ENCODE measurements around the gene ZDHHC14.
"Not testable (repeated sequence)": the region's sequence is repeated elsewhere in the genome, so short reads cannot be mapped to it uniquely, and the experiment has no call there.

The ZDHHC14 gene

DNA sequence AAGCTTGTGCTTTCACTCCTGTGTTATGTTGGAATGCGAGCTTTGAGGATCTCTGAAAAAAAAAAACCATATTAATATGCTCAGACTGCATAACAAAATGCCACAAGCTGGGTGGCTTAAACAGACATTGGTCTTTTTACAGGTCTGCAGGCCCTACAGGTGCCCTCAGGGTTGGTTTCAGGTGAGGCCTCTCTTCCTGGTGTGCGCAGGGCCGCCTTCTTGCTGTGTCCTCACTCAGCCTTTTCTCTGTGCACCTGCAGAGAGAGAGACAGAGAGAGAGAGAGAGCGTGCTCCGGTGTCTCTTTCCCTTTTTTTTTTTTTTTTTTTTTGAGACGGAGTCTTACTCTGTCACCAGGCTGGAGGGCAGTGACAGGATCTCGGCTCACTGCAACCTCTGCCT lies 327.9 kb downstream of the ZDHHC14 start:
- TF ChIP-seq POLR2A (IDR thresholded peaks at IDR 0.05; ENCODE audit: low read length), result no peak
- no peak for TF ChIP-seq GATA1 (IDR thresholded peaks at IDR 0.05; ENCODE audit: low read depth, low read length)
- DNase-seq, result no peak

DNA sequence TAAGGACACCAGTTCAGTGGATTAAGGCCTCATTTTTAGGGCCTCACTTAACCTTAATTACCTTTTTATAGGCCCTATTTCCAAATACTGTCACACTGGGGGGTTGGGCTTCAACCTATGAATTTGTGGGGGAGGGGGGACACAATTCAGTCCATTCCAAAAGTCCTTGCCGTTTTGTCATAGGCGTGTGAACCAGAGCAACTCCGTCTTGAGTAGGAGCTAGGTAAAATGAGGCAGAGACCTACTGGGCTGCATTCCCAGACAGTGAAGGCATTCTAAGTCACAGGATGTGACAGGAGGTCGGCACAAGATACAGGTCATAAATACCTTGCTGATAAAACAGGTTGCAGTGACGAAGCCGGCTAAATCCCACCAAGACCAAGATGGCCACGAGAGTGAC lies 328.6 kb downstream of the ZDHHC14 start:
- no peak for DNase-seq
- TF ChIP-seq GATA1 (IDR thresholded peaks at IDR 0.05; ENCODE audit: low read depth, low read length) (no peak), POLR2A (IDR thresholded peaks at IDR 0.05; ENCODE audit: low read length) (no peak)

GRCh38 chr6:157710604-157711003 lies 329.6 kb downstream of the ZDHHC14 start:
- DNase-seq, result no peak
- TF ChIP-seq GATA1 (IDR thresholded peaks at IDR 0.05; ENCODE audit: low read depth, low read length) (no peak), POLR2A (IDR thresholded peaks at IDR 0.05; ENCODE audit: low read length) (no peak)

DNA sequence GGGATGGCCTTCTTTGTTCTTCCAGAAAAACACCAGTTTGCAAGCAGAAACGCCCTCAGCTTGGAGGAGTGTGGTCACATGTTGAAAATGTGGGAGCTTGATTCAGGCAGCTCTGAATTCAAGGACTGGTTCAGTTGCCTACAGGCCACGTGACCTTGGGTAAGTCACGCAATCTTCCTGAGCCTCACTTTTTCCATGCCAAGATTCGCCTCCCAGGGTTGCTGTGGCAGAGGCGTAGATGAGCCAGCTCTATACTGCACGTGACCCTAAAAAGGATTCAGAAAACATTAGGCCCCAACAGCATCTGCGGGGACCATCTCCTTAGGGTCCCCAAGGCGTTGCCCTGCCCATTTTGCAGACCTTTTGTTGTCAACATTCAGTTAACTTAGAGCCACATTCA lies 330.1 kb downstream of the ZDHHC14 start:
- TF ChIP-seq POLR2A (IDR thresholded peaks at IDR 0.05; ENCODE audit: low read length) (no peak), GATA1 (IDR thresholded peaks at IDR 0.05; ENCODE audit: low read depth, low read length) (no peak)
- DNase-seq, result no peak

- DNase-seq, result no peak
- TF ChIP-seq GATA1 (IDR thresholded peaks at IDR 0.05; ENCODE audit: low read depth, low read length) (no peak), POLR2A (IDR thresholded peaks at IDR 0.05; ENCODE audit: low read length) (no peak)
Observed at GRCh38 chr6:157712585-157713295, 331.8 kb downstream of the ZDHHC14 start.

DNA sequence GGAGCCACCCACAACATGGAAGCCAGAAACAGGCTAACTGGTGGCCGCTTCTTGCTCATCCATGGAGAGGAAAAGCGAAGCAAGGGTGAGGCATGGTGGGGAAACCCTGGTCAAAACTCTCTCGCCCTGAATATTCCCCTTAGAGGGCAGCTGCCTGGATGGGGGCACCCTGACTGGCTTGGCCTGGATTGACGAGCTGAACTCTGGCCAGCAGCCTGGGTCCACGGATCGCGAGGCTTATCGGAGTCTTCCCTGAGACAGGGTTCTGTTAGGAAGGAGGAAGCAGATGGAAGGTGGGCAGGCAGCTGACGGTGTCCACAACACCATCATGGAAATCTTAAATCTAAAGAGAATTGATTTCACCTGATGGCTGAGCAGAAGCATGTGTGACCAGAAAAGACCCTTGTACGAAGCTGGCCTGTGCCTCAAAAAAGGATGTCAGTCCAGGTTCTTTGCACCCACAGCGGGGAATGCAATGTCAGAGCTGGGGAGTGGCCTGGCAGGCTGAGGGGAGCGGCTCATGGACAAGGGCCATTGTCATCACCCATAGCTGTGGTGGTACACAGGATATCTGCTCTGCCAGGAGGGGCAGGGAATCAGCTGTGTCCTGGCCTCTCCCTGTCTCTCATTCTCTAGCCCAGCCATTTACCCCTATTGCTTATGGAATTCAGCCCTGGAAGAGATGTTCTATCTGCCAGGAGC lies 332.6 kb downstream of the ZDHHC14 start:
- no peak for DNase-seq
- no peak for TF ChIP-seq GATA1 (IDR thresholded peaks at IDR 0.05; ENCODE audit: low read depth, low read length)
- no peak for TF ChIP-seq POLR2A (IDR thresholded peaks at IDR 0.05; ENCODE audit: low read length)

GRCh38 chr6:157714153-157714490 lies 333.1 kb downstream of the ZDHHC14 start:
- DNase-seq, result no peak

GRCh38 chr6:157715728-157716164 lies 334.8 kb downstream of the ZDHHC14 start:
- no peak for DNase-seq
- TF ChIP-seq POLR2A (IDR thresholded peaks at IDR 0.05; ENCODE audit: low read length) (no peak), GATA1 (IDR thresholded peaks at IDR 0.05; ENCODE audit: low read depth, low read length) (no peak)

More at GRCh38 chr6:157714153-157714490, 333.1 kb downstream of the ZDHHC14 start:
- TF ChIP-seq POLR2A (IDR thresholded peaks at IDR 0.05; ENCODE audit: low read length) (no peak), GATA1 (IDR thresholded peaks at IDR 0.05; ENCODE audit: low read depth, low read length) (no peak)

DNA sequence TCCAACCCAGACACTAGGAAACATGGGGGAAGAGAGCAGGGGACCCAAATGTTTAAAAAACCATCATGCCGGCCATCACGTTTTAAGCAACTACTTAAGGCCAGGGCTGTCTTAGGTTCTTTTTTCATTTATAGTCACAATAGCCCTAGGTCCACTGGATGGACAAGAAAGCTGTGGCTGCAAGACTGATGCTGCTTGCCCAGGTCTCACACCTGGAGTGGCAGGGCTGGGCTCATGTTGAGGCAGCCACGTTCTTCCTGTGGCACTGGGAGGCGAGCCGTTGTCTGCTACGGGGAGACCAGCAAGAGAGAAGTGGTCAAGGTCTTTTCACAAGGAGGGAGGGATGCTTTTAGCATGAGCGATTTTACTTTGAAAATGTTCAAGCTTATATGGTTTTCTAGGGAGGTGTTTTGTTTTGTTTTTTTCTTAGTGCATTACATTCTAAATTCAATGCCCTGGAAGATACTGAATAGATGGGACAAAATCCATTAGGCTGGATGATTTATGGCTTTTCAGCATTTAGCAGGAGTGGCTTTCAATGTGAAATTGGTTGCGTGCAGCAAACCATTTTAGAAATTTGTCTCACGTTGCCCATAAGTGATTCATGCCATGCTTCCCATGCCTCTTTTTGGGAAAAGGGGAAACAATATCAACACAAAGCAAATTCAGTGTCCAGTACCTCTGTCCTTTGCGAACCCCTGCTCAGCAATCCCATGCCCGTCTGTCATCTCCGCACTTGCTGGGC lies 335.4 kb downstream of the ZDHHC14 start:
- no peak for DNase-seq
- no peak for TF ChIP-seq GATA1 (IDR thresholded peaks at IDR 0.05; ENCODE audit: low read depth, low read length)

GRCh38 chr6:157717340-157717748 lies 336.4 kb downstream of the ZDHHC14 start:
- TF ChIP-seq GATA1 (IDR thresholded peaks at IDR 0.05; ENCODE audit: low read depth, low read length) (no peak), POLR2A (IDR thresholded peaks at IDR 0.05; ENCODE audit: low read length) (no peak)
- DNase-seq, result no peak

DNA sequence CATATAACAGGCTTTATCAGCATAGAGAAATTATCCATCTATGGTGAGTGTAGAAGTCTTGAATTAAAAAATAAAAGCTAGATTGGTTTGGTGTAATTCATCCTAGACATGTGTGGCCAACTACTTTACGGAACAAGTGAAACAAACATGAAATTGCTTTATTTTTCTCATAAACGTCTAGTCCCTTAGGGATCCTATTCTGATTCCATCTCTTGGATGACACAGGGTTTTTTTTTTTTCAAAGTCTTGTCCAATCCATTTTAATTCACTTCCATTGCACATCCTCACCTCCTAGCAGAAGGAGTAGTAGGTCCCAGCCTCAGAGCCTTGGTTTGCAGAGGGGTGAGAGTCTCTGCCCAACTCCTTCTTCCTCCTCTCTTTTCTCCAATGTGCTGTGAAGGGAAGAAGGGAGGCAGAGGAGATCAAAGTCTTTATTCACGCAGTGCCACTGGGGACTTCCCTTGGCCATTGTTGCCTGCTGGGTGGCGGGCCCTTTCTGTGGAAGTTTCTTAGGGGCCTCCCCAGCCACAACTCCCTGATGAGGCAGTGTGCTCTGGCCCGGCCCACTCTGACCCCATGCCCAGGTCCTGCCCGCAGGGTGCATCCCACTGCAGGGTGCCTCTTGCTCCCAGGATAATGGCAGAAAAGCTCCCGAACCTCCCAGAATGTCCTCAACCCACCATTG lies 337.7 kb downstream of the ZDHHC14 start:
- TF ChIP-seq POLR2A (IDR thresholded peaks at IDR 0.05; ENCODE audit: low read length) (no peak), GATA1 (IDR thresholded peaks at IDR 0.05; ENCODE audit: low read depth, low read length) (no peak)
- DNase-seq, result no peak

DNA sequence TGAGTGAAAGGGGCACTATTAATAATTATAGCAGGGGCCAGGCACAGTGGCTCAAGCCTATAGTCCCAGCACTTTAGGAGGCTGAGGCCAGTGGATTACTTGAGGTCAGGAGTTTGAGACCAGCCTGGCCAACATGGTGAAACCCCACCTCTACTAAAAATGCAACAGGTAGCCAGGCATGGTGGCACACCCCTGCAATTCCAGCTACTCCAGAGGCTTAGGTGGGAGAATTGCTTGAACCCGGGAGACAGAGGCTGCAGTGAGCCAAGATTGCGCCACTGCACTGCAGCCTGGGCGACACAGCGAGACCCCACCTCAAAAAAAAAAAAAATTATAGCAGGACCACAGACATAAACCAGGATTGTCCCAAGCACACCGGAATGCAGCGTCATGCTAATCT lies 340.0 kb downstream of the ZDHHC14 start:
- not testable (repeated sequence) for DNase-seq

GRCh38 chr6:157721426-157721825 lies 340.4 kb downstream of the ZDHHC14 start:
- no peak for DNase-seq
- TF ChIP-seq GATA1 (IDR thresholded peaks at IDR 0.05; ENCODE audit: low read depth, low read length) (no peak), POLR2A (IDR thresholded peaks at IDR 0.05; ENCODE audit: low read length) (no peak)

DNA sequence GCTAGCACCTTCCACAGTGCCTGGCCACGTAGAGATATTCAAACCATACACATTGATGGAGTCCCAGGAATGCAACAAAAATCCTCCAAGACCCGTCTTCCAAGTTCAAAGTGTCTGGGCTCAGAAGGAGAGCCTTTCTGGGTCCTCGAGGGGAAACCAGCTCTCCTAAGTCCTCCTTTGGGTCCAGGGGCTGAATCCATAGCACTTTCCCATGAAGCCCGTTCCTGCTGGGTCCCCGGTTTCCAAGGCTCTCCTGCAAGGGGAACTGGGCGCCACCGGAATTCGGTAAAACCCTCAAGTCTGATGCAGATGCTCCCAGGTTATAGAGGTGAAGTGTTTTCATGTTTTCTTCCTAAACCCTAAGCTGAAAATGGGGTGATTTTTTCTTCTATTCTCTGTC lies 340.8 kb downstream of the ZDHHC14 start:
- no peak for TF ChIP-seq GATA1 (IDR thresholded peaks at IDR 0.05; ENCODE audit: low read depth, low read length)
- TF ChIP-seq POLR2A (IDR thresholded peaks at IDR 0.05; ENCODE audit: low read length), result no peak
- no peak for DNase-seq
